GM15510 (cell line): ENCODE results near the gene ANP32E.

Experiments used
- POLR2A ChIP-seq: IDR thresholded peaks from 3 replicates; pipeline ENCODE4 v1.6.1; 2011; ENCODE audit warnings: borderline replicate concordance; ENCODE audit not compliant: insufficient read length; ENCODE audit errors: extremely low read depth

ANP32E gene

DNA sequence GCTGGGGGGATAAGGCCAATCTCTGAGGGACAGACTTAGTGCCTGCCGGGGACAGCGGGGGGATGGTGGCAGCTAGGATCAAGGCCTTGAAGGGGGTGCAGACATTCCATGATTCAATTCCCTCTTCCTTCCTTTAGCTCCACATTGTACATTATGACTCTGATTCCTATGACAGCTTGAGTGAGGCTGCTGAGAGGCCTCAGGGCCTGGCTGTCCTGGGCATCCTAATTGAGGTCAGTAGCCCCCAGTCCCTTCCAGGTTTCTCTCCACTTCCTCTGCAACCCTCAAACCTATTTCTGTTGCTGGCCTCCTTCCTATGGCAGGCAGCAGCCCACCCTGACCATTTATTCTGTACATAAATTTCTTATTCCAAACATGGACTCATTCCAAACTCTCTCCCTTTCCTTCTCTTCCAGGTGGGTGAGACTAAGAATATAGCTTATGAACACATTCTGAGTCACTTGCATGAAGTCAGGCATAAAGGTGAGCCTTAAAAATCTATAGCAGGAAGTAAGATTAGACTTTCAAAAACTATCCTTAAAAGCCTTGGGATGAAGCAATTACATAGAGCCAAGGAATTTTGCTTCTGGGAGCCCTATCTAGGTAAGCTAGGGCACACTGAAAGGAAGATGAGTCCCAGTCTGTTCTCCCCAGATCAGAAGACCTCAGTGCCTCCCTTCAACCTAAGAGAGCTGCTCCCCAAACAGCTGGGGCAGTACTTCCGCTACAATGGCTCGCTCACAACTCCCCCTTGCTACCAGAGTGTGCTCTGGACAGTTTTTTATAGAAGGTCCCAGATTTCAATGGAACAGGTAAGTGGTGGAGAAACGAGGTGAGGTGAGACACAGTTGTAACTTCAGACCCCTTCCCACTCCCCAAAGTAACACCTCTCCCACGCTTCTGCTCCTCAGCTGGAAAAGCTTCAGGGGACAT is 26.7 kb upstream of the ANP32E start:
- no peak for TF ChIP-seq POLR2A

DNA sequence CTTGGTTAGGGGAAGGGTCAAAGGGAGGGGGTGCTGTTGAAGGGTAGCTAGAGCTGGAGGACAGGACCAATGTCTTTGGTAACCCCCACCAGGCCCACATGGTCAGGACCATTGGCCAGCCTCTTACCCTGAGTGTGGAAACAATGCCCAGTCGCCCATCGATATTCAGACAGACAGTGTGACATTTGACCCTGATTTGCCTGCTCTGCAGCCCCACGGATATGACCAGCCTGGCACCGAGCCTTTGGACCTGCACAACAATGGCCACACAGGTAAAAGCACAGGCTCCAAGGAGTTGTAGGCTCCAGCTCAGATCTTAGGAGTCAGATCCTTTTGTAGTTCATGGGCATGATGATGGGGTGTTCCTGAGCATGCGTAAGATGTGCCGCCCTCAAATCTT is 25.5 kb upstream of the ANP32E start:
- TF ChIP-seq POLR2A = no peak

DNA sequence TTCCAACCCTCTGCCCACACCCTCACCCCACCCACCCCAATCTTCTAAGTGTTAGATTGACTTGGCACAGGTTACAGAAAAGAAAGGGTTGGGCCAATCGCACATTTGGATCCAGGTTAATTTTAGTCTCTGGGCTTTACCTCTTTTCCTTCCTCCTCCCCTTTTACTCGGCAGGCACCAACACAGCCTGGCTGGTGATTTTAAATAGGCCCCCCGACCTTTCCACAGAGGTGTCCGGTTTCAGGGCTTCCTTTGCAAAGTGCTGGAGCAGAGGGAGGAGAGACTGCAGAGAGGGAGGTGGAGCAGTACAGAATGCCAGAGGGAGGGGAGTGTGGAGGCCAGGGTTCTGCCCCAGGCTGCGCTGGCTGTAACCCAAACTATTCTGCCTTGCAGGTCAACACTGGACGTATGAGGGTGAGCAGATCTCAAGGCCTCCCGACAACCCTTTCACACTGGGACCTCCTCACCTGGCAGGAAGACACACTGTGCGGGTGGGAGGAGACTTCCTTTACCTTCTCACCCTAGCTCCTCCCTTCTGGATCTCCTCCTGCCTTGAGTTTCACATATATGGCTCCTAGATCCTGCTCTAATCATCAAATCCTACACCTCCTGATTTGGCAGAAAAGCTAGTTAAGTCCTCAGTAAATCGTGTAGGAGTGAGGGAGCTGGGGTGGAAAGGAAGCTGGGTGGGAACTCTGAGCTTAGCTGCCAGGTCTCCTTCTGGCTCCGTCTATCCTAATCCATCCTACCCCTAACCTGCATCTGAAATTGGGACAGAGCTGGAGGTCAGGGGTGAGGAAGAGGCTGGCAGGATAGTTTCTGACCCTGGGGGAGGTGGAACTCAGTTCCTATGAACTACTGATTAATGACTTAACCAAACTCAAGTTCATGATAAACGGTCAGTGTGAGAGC is 24.1 kb upstream of the ANP32E start:
- TF ChIP-seq POLR2A = no peak

DNA sequence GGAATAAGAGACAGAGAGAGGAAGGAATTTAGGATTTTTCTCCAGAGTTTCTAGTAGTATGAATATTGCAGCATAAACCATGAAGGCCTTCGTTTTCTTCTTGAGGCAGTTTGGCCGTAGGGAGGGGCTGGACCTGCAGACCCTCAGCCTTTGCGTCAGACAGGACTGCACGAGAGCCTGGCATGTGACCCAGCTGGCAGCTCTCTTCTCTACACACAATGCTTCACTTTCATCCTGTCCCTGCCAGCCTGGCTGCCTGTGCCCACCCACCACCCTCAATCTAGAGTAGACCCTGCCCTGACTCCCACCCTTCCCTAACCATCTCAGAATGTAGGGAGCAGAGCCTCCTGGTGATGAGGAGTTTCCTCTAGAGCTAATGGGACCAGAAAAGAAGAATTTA is 23.3 kb upstream of the ANP32E start:
- TF ChIP-seq POLR2A = no peak

DNA sequence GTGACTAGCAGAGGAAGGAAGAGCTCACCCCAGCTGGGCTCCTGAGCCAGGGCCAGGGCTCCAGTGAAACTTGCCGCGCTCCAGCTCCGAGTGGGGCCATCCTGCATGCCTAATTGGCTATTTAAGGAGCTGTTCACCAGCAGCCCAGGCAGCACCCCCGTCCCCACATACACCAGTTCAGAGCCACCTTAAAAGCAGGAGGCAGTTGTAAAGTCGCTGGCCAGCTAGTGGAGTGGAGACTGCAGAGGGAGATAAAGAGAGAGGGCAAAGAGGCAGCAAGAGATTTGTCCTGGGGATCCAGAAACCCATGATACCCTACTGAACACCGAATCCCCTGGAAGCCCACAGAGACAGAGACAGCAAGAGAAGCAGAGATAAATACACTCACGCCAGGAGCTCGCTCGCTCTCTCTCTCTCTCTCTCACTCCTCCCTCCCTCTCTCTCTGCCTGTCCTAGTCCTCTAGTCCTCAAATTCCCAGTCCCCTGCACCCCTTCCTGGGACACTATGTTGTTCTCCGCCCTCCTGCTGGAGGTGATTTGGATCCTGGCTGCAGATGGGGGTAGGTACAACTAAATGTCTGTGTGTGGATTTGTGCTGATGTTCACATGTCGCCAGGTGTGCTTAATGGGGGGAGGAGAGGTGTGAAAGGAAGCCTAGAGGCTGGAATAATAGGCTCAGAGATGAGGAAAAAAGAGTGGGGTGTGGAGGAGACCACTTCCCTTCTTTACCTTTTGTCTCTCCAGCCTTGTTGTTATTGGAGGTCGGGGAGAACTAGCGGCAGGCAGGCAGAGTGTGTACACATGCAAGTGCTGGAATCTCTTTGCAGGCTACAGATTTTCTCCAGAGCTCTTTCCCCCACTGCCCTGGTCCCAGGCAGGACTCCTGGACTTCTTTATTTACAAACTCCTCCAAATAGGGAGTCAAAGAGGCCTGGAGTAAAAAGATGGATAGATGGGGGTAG is 22.0 kb upstream of the ANP32E start, which contains the start of gene CA14:
CA14 (plus strand) TSS at position 151 of the 962 bp plus-strand sequence; CDS start at position 506, 355 bp downstream.
- TF ChIP-seq POLR2A = no peak

DNA sequence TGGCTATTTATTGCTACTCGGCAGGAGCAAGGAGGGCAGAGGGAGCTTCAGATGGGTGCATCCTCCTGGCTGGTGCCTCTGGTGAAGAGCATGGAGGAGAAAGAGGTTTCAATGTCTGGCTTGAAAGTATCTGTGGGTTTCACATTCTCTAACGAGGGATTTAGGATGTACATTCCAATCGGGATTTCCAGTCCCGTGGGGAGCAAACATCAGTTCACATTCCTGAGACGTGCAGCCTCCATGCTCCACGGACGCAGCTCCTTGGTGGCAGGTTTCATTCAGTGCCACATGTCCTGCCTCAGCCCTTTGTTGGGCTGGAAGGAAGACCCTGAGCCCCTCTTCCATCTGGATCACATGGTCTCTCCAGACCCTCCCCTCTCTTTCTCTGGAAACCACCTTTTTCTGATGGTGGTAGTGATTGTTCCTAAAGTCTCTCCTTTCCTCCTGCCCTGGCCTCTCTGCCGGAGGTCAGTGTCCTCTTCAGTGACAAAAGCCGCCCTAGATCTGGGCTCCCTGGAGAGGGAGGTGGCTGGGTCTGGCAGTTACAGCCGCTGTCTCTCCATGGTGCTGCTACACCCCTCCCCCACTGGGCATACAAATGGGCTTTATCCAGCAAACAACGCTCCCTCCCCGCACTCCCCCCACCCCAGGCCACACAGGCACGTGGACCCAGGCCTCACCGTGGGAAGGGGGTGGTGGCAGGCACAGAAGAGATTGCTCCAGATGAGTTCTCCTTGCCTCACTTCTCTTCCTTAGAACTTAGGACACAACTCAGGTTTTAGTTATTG is 20.8 kb upstream of the ANP32E start:
- TF ChIP-seq POLR2A = no peak

DNA sequence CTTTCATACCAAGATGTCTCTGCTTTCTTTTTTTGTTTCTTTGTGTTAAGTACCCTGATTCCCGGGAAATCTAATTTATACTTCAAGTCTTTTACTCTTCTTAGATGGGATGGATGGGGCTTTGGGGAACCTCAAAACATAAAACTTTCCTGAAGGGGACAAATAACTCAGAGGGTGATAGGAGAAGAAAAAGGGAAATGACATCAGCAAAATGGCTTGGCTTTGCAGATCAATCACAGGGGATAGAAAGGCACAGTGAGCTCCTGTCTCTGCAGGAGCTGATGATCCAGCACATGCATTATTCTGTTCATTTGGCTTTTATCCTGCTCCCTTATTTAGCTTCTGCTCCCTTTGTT is 20.3 kb upstream of the ANP32E start:
- TF ChIP-seq POLR2A = no peak

DNA sequence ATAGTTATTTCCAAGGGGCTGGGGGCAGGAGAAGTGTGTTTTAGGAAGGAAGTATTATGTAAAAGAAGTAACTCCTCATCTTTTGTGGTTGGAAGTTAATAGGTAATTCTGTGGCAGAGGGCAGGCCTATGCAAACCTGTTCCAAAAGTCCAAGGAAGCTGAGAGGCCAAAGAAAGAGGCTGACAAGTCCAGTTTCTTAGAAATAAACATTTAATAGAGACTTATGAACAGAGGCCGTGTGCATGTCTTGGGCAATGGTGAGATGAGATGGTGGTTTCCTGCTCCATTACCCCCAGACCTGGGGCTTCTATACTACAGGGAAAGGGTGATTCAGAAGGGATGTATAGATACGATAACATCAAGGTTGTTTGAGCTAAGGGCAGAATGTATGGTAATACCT is 14.0 kb upstream of the ANP32E start:
- TF ChIP-seq POLR2A = no peak

DNA sequence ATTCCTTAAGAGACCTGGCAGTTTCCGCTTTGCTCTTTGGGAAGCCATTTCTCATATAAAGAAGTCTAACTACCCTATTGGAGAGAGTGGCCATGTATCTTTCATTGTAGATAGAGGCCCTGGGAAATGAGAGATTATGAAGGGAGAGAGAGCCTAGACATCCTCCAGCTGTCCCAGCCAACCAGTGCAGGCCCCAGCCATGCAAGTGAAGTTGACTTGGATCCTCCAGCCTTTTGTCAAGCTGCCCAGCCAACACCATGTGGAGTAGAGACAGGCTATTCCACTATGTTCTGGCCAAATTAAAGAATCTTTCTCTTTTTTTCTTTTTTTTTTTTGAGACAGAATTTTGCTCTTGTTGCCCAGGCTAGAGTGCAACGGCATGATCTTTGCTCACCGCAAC is 7.1 kb upstream of the ANP32E start:
- TF ChIP-seq POLR2A = no peak

DNA sequence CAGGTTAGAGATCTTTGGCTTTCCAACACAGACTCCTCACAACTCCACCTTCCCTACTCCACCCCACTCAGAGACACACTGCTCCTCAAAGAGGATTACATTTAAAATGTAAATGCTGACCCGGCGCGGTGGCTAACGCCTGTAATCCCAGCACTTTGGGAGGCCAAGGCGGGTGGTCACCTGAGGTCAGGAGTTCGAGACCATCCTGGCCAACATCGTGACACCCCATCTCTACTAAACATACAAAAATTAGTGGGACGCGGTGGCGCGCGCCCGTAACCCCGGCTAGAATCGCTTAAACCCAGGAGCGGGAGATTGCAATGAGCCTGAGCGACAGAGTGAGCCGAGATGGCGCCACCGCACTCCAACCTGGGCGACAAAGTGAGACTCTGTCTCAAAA is 1.8 kb upstream of the ANP32E start:
- no peak for TF ChIP-seq POLR2A

DNA sequence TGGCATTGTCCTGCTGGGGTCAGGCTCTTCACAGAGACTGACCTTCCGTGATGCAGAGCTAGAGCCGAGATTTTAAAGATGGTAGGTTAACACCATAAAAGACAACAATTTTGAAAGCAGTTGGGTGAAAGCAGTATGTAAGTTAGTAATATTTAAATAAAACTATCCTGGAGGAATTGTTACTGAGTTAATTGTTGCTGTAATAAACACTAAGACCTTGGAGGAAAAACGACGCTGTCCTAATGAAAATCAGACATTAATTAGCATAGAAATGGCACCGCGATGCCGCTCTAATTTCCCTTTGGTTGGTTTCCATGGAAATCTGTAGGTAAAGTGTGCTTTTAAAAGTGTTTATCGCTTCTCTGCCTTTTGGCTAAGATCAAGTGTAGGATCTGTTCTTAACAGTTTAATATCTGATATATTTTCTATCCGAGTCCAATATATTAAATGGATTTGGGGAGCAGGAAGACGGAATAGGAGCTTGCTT is 745 bp upstream of the ANP32E start:
- no peak for TF ChIP-seq POLR2A

DNA sequence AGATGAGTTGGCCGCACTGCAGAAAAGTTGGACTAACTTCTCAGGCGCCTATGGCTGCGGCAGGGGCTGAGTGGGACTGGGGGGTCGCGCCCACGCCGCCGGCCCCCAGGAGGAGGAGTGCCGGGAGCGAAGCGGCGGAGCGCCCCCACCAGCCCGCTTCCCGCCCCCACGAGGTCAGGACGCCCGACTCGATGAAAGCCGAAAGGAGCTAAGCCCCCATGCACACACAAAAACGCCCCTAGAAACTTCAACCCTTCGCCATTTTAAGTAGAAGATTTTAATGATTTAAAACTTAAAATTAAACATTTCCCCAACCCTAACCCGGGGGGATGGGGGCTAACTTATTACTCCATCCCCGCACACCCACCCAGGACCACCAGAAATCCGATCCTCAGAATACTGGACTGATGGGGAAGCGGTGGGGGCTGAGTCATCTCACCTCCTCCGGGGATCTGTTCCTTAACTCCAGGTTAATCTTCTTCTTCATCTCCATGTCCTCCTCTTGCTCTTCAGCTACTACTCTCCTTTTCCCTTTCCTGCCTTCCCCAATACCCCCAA is 539 bp downstream of the ANP32E start:
- TF ChIP-seq POLR2A = no peak
